NCI-H2107 treated with DMSO at 0.1 percent for 48 hours (cell line): ENCODE measurements around the gene TLDC2.
"Not testable (repeated sequence)": the region's sequence is repeated elsewhere in the genome, so short reads cannot be mapped to it uniquely, and the experiment has no call there.

Experiments
- DNase-seq: peaks from one replicate; lab custom pipeline; 2025; ENCODE audit not compliant: unreplicated experiment; lab: John Stamatoyannopoulos, UW

TLDC2 gene

DNA sequence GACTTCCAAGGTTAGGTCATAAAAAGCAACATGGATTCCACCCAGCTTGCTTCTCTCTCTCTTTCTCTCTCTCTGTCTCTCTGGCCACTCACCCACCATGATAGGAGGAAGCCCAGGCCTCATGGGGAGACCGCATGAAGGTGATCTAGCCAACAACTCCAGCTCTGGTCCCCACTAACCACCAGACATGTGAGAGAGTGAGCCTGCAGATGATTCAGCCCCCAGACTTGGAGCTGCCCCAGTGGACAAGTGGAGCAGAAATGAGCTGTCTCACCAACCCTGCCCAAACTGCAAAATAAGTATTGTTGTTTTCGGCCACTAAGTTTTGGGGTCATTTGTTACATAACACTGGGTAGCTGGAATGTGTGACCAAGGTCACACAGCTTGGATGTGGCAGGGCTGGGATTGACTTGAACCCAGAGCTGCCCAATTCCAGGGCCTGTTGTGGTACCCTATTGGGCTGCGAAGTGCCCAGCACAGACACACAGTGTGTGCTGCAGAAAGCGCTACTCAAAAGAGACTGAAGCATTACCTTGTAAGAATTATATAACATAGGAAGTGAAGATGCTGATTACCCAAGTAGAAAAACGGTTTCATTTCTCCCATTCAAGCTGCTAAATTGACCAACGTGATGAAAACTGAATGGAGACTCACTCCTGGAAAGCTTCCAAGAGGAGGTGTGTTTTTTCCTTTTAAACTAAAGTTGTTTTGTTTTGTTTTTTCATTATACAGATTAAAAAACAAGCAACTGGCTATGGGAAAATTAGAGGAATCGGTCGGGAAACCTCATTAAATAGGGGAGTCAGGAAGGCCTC lies 9.1 kb upstream of the TLDC2 start:
- no peak for DNase-seq

DNA sequence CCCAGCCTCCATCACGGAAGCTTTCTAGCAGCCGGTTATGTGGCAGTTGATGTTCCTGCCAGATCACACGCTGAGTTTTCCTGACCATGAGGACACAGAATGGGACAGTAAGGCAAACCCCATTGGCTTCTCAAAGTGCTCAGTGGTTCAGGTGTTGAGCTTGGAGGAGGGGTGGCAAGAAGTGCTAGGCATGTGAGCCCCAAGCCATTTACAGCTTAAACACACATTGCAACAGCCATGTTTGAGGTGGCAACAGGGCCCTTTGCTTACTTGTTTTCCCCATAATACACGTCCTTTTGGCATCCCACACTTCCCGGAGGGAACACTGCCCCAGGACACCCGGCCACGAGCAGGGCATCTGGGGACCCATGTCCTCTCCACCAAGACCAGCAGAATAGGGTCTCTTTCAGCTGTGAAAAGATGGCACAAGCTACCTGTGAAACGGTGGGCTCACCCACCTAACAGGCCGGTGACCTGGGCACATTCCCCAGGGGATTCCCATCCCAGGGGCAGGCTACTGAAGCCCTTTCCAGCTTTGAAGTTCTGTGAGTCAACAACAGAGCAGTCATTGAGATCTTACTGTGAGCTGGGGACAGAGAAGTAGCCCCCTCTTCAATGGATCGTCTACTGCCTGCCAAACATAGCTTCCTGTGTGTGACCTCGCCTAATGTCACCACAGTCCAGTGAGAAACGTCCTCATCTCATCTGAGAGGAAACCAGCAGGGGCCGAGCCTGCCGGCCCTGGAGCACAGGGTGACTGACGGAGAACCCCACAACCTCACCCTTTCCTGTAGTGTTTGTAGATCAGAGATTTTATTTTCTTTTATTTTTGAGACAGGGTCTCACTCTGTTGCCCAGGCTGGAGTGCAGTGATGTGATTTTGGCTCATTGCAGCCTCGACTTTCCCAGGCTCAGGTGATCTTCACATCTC lies 4.0 kb upstream of the TLDC2 start:
- no peak for DNase-seq

DNA sequence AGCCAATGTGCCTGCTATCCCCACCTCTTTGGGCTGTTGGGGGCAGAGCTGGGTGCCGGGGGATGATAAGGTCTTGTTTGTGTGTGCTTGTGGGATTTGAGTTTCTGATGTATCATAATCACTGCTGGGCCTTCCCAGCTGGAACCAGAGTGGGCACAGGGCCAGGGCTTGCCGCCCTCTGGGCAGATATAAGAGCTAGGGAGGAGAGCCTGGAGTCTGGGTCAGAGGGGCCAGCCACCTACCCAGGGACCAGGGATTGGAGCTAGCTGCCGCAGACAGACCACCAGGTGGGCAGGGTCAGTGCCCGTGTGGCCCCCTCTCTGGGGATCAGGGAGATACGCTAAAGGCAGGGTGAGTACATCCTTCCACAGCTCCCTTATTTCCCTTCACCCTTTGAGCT lies 3.1 kb upstream of the TLDC2 start:
- no peak for DNase-seq

DNA sequence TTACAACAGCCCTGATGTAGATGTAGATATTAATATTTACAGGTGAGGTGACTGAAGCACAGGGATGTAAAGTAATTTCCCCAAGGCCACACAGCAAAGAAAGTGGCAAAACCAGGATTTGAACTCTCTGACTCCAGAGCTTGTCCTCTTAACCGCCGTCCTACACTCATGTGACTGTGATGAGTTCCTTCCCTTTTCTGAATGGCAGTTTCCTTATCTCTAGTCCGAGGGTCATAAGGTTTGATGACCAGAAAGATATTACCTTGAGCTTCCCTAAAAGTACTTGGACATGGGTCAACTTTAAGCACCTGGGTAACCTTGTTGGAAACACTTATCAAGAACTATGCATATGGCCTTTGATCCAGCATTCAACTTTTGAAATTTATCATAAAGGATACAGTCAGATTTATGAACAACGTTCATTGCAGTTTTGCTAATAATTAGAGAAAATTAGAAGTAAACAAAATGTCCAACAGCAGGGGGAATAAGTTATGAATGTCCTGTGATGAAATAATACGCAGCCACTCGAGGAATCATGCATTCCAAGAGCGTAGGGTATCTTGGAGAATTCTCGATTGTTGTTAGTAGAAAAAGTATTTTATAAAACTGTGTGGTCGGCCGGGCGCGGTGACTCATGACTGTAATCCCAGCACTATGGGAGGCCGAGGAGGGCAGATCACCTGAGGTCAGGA lies 2.3 kb upstream of the TLDC2 start:
- DNase-seq = no peak

DNA sequence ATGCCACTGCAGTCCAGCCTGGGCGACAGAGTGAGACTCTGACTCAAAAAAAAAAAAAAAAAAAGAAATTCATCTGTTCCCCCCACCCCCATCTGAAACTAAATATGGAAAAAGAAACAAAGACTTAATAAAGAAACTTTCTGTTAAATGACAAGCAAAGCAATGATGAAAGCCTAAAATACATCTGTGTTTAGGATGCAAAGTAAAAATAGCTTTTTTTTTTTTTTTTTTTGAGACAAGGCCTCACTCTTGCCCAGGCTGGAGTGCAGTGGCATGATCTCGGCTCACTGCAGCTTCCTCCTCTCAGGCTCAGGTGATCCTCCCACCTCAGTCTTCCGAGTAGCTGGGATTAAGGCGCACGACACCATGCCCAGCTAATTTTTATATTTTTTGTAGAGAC lies 845 bp upstream of the TLDC2 start:
- not testable (repeated sequence) for DNase-seq

DNA sequence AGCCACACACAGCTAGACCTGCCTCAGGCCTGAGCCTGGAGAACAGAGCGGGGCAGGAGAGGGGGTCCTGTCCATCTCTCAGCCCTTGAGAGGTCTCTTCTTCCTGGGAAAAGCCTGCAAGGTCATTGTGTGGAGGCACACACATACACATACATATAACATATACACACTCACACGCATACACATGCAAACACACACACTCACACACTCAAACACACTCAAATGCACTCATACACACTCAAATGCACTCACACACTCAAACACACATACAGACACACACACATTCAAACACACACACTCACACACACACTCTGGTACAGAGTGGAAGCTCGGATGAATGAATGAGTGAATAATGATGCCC lies 515 bp downstream of the TLDC2 start:
- no peak for DNase-seq

DNA sequence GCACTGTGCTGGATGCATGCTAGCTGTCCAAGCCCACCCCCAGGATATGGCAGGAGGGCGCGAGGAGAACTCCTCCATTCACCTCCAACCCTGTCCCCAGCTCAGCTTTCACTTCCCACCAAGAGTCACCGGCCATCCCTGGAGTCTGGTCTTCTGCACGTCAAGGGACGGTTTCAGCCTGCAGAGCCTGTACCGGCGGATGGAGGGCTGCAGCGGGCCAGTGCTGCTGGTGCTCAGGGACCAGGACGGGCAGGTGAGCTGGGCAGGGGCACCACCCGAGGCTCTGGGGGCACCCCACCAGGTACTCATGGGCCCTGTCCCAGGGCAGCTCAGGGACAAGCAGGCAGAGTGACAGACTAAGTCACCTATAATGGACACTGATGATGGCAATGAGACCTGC lies 3.0 kb downstream of the TLDC2 start:
- DNase-seq = no peak

DNA sequence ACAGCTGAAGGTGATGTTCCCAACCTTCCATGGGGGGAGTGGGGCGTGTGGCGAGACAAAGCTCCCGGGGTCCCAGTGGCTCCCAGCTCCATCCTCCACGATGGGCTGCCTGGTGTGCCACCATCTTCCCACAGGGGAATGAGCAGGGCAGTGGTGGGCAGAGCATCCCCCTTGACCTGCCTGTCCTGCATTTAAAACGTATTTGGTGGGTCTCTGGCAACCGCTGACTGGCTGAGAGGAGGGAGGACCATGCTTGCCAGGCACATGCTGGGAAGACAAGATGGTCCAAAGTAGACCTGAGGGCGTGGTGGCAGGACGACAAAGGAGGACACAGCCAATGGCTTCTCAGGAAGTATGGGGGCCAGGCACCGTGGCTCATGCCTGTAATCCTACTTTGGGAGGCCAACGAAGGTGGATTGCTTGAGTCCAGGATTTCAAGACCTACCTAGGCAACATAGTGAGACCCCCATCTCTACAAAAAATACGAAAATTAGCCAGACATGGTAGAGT lies 4.9 kb downstream of the TLDC2 start:
- no peak for DNase-seq

DNA sequence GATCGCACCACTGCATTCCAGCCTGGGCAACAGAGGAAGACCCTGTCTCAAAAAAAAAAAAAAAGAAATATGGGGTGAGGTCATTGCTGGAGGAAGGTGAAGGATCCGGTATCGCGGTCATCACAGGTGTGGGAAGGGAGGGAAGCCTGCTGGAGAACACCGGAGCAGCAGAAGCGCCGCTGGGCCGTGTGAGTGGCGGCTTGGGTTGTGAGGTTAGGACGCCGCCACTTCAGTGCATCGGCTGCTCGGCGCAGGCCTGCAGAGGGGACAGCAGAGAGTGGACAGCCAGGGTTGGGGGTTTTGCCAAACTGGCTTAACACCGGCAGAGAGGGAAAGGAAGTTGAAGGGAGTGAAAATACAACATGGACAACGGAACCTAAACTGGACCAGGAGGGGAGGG lies 5.4 kb downstream of the TLDC2 start:
- DNase-seq = no peak

DNA sequence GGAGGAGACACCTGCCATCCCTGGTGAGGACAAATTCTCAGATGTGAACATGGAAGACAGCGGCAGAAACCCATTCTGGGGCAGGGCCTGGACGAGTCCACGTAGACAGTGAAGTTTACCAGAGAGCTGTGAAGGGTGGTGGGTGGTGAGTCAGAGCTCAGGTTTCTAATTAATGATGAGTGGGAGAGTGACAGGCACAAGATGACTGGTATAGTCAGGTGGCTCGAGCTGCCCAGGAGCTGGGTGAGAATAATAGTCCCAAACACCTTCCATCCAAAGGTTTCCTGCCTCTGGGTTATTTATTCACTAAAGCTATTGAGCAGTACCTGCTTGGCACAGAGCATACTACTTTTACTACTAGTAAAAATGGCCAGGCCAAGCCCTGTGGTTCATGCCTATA lies 6.0 kb downstream of the TLDC2 start:
- DNase-seq = no peak

DNA sequence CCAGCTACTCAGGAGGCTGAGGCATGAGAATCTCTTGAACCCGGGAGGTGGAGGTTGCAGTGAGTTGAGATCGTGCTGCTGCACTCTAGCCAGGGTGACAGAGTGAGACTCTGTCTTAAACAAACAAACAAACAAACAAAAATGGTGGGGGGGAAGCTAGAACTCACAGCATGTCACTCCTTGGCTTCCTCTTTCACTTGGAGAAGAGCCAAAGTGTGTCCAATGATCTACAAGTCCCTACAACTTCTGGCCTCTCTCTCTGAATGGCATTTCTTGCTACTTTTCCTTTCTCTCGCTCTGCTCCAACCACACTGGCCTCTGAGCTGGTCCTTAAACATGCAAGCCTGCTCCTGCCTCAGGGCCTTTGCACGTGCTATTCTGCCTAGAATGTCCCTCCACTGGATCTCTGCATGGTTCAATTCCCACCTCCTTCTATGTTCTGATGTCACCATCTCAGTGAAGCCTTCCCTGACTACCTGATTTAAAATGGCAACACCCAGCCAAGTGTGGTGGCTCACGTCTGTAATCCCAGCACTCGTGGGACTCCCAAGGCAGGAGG lies 8.1 kb downstream of the TLDC2 start:
- DNase-seq = no peak

DNA sequence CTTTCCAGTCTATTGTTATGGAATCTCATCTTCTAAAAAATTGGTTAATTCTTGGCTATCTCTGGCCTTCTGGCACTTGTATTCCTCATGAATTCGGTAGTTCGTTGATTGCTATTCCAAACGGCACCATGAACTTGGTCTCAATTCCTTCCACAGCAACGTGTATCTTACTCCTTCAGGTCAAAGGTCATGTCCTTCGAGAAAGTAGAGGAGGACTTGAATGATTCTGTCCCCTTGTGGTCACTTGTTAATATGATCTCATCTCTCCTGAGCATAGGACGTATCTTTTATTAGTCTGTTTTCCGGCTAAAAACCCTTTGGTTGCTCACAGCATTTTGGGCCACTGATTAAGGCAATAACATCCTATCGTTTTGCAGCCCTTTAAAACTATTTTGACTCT lies 9.4 kb downstream of the TLDC2 start:
- no peak for DNase-seq

DNA sequence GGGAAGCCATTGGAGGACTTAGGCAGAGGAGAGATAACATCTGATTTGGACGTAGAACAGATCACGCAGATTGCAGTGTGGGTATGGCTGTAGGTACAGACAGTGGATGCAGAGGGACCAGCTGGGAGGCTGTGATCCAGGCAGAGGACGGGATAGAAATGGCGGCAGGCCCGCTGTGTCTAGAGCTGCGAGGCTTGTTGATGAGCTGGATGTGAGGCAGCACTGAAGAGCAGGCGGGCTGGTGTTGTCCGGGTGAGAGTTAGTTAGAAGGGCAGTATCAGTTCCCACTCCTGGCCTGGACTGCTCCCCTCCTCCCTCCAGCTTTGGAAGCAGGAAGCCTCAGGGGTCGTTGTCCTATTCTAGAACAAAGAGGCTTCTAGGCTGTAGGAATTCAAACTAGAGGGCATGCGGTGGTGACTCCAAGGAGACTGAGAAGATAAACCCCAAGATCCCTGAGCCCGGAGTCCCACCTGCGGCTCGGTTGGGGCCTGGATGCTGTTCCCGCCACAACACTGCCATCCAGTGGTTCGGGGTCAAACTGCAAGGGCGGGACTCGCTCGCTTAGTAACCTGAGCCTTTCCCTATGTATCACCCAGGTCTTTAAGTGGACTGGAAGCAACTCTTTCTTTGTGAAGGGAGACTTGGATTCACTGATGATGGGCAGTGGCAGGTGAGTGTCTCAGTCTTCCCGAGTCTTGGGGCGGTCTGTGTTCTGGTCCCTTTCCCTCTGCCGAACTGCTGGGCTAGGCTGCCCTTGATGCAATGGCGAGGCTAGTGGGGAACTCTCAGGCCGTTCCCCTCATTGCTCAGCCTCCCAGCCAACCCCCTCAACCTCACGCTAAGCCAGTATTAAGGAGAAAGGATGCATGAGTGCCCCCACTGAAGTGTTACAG lies 11.2 kb downstream of the TLDC2 start:
- peak; percentile 66 for DNase-seq

DNA sequence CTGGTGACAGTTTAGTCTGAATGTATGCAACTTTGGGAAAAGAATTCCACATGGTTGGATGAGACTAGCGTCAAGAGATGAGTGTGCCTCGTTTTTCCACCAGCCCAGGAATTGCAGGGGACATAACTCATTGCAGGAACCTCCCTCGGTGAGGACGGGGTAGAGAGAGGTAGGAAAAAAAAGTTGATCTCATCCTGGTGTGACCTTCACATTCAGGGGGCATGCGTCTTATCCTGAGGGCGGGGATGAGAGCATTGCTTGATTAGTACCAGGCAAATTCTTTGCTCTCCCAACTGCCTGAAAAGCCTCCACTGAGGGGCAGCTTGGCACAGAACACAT lies 11.8 kb downstream of the TLDC2 start:
- DNase-seq = no peak

DNA sequence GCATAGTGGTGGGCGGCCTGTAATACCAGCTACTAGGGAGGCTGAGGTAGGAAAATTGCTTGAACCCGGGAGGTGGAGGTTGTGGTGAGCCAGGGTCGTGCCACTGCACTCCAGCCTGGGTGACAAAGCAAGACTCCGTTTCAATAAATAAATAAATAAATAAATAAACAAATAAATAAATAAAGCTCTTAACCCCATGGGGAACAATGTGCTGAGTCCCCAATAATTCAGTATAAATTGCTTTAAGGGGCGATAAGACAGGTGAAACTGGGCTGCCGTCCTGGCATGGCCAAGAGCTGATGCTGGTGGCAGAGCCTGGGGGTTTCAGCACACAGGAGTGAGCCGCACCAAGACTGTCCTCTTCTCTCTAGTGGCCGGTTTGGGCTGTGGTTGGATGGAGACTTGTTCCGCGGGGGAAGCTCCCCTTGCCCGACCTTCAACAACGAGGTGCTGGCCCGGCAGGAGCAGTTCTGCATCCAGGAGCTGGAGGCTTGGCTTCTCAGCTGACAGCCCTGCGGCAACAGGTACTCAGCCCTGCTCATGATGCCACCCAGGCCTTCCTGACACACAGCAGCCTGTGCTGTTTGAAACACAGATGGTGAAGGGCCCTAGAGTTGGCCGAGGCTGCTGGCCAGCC lies 13.1 kb downstream of the TLDC2 start:
- no peak for DNase-seq

DNA sequence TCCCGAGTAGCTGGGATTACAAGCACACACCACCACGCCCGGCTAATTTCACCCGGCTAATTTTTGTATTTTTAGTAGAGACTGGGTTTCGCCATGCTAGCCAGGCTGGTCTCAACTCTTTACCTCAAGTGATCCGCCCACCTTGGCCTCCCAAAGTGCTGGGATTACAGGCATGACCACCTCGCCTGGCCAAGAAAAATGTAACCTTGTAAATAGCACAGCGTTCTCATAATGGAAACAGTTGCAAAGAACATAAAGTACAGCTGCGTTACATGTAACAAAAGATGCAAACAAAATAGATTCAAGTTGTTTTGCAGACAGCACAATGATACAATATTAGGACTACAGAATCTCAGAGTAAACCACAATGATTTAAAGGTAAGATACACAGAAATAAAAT lies 14.6 kb downstream of the TLDC2 start:
- DNase-seq = no peak

DNA sequence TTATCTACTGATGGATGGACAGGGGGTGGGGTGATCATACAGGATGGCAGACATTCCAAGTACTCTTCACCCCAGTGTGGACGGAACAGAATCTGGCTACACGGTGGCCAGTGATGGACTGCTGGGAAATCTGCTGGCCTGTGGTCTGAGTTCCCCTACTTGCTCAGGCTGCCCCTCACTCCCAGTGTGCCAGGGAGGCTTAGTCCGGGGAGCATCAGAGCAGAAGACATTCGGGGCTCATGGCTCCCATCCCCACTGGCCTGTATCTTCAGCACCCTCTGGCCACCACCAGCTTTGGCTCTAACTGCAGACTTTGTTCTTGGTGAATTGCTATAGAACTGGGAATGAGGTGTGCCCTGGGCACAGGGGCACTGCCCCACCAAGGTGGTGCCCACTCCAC lies 15.3 kb downstream of the TLDC2 start:
- no peak for DNase-seq

DNA sequence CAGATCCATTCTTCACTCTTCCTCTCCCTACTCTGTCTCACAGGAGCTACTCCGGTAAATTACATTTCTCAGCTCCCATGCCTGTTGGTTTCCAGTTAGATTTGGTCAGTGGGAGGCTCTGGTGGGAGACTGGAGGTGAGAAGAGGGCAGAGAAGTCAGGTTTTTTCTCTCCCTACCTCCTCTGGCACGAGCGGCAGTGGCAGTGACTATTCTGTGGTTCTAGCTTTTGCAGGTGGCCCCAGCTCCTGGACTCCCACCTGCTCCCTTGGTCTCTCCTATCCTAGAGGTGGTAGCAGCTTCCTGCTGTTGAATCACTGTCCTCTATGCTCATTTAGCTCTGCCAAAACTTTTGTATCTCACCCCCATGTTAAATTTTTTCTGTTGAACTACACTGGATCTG lies 17.9 kb downstream of the TLDC2 start:
- DNase-seq = no peak

DNA sequence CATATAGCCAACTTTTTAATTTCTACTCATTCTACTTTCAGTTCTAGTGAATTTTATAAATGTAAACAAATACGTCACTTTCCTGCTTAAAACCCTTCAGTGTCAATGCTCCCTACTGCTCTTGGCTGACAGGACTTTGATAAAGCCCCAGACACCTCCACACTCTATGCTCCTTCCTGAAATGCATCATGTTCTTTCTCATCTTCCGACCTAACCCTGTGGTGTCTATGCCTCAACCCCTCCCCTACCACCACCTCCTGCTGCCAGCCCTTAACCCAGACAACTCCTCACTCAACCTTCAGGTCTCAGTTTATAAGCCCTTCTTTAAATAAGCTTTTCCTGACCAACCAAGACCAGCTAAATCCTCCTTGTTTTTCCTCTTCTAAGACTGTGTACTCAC lies 19.1 kb downstream of the TLDC2 start:
- DNase-seq = no peak

DNA sequence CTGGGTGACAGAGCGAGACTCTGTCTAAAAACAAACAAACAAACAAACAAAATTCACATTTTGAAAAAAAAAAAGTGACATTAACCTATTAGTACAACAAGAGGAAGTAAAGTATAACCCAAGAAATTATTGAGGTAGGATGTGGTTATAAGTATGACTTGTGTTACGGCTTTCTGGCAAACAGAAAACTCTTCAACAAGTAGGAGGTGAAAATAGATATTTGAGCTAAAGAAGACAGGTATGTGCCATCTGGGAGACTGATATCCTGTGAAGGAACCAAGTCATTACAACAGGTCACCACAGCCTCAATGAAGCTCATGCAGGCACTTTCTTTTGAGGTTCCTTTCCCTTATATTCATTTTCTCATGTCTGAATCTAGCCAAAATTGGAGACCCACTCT lies 28.8 kb downstream of the TLDC2 start:
- DNase-seq = no peak
